Activated CD4-positive, alpha-beta T cell treated with anti-CD3 and anti-CD28 coated beads for 36 hours (primary cell): ENCODE measurements around the gene ENPEP. TPM values are rescaled to one million over a fixed set of nuclear protein-coding genes. Genes with fewer than 3 reads are reported as not detected.

Source experiments
- ATAC-seq: fragments of 200-7000 bp; cut with Tn5 transposase; one replicate; pipeline ENCODE4 v1.10.0; 2021; ENCODE audit warnings: mild to moderate bottlenecking, moderate library complexity
- CTCF ChIA-PET: fragments of 350-600 bp; sonication (Branson Sonifier 250); formaldehyde crosslinking; loops from one replicate; lab custom pipeline; 2021; ENCODE audit warnings: antibody characterized with exemption; lab: Charles Lee
- POLR2A ChIA-PET: fragments of 350-600 bp; sonication (Branson Sonifier 250); formaldehyde crosslinking; loops from one replicate; lab custom pipeline; 2021; ENCODE audit warnings: antibody characterized with exemption, inconsistent platforms; lab: Charles Lee
- DNase-seq: peaks from one replicate; pipeline ENCODE4 v3.0.0-alpha.2; 2020
- H3K27ac Mint-ChIP-seq: one replicate; pipeline ENCODE4 v1.8.0; 2021; ENCODE audit warnings: mixed read lengths
- H3K27me3 Mint-ChIP-seq: one replicate; pipeline ENCODE4 v1.8.0; 2021; ENCODE audit warnings: mixed read lengths
- H3K36me3 Mint-ChIP-seq: one replicate; pipeline ENCODE4 v1.8.0; 2021; ENCODE audit warnings: low read depth, mixed read lengths
- H3K4me1 Mint-ChIP-seq: one replicate; pipeline ENCODE4 v1.8.0; 2021; ENCODE audit warnings: mixed read lengths
- H3K4me3 Mint-ChIP-seq: one replicate; pipeline ENCODE4 v1.8.0; 2021; ENCODE audit warnings: mild to moderate bottlenecking, moderate library complexity, mixed read lengths
- H3K9me3 Mint-ChIP-seq: one replicate; pipeline ENCODE4 v1.8.0; 2021; ENCODE audit warnings: low read depth, mixed read lengths
- intact Hi-C, 2 experiments: fragments of 100-400 bp; cut with DNase I in 1 of 2; cut with micrococcal nuclease in 1 of 2; formaldehyde crosslinking; loops; one replicate each; pipeline versions ENCODE4 v1.14.2 to v1.15.1; 2022 to 2024; cut with DNase I, micrococcal nuclease
- total RNA-seq, 2 experiments: library from RNA; stranded (reverse); gene quantifications; one replicate each; pipeline ENCODE4 v1.2.3, GENCODE V29; 2021

The ENPEP gene
- total RNA-seq, 2 experiments from 2014 or later: not detected

DNA sequence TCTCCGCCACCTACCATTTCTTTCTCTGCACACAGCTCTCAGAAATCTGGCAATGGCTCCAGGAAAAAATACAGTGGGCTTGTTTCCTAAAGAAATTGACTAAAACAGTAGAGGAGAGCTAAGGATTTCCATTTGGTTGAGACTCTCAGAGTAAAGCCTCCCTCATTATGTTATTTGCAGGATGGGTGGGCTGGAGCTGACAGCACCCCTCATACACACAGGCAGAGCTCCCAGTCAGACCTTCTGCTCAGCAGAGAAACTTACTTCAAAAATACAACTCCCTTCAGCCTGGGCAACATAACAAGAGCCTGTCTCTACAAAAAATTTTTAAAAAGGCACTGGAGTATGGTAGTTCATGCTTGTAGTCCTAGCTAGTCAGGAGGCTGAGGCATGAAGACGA is 44.9 kb downstream of the ENPEP start:
- ATAC-seq (no peak), DNase-seq (no peak)
- Mint-ChIP-seq H3K9me3 (no peaks in the 10 kb centered on the region), H3K4me1 (peaks cover 5% of the 10 kb centered on the region), H3K4me3 (no peak overlapping the region), H3K27me3 (peaks cover 17% of the 10 kb centered on the region), H3K36me3 (no peaks in the 10 kb centered on the region), H3K27ac (no peak overlapping the region)
- ChIA-PET CTCF (interaction anchor here (0.6 to 15.9 kb wide), 5 partner anchors 10 to 517 kb away, joined by 4 to 398 read pairs (median 6); no protein-coding TSS in a partner anchor), POLR2A (no interaction called here)
- intact Hi-C loops: no loop called here

DNA sequence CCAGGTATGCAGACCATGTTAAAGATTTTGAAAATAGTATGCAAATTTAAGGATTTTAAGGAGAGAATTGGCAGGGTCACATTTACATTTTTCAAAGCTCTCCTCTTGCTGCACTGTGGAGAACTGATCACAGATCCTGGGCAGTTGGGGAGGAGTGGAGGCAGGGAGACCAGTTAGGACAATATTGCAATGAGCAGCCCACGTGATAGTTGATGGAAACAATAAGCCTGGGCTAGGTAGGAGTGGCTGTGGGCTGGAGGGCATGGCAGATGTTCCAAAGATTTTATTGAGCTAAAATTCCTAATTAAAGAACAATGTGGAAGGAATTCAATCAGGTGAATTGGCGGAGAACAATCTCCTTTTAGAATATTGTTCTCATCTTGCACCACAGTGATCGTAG is 50.6 kb downstream of the ENPEP start:
- POLR2A ChIA-PET: no interaction called here
- CTCF ChIA-PET: no interaction called here
- Mint-ChIP-seq H3K36me3 (no peaks in the 10 kb centered on the region), H3K27me3 (peaks cover 11% of the 10 kb centered on the region), H3K4me3 (no peak overlapping the region), H3K27ac (no peak overlapping the region), H3K4me1 (peaks cover 14% of the 10 kb centered on the region), H3K9me3 (no peaks in the 10 kb centered on the region)
- intact Hi-C loops: no loop called here
- no peak for ATAC-seq
- DNase-seq: no peak

DNA sequence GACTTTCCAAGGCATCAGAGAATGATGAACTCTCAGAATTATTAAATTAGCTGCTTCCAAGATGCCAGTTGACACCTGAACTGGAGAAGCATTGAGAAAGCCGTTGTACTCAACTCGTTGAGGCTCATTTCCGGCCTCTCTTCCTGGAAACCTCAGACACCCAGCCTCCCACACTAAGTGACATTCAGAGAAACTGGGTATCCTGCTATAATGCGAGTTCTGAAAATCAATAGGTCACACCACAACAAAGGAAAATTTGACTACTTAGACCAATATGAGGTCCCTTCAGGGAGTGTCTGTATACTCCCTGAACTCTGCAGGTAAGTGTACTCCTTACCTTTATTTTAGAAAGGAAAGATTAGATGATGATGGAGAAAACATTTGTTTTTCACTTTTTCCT is 51.2 kb downstream of the ENPEP start:
- POLR2A ChIA-PET: no interaction called here
- intact Hi-C loops: no loop called here
- no peaks in the 10 kb centered on the region for H3K36me3 Mint-ChIP-seq
- H3K4me3 Mint-ChIP-seq: no peak overlapping the region
- DNase-seq: peak; percentile 50
- CTCF ChIA-PET: no interaction called here
- peaks cover 11% of the 10 kb centered on the region for H3K27me3 Mint-ChIP-seq
- H3K27ac Mint-ChIP-seq: no peak overlapping the region
- H3K4me1 Mint-ChIP-seq: peaks cover 14% of the 10 kb centered on the region
- peak; percentile 84 for ATAC-seq
- no peaks in the 10 kb centered on the region for H3K9me3 Mint-ChIP-seq

DNA sequence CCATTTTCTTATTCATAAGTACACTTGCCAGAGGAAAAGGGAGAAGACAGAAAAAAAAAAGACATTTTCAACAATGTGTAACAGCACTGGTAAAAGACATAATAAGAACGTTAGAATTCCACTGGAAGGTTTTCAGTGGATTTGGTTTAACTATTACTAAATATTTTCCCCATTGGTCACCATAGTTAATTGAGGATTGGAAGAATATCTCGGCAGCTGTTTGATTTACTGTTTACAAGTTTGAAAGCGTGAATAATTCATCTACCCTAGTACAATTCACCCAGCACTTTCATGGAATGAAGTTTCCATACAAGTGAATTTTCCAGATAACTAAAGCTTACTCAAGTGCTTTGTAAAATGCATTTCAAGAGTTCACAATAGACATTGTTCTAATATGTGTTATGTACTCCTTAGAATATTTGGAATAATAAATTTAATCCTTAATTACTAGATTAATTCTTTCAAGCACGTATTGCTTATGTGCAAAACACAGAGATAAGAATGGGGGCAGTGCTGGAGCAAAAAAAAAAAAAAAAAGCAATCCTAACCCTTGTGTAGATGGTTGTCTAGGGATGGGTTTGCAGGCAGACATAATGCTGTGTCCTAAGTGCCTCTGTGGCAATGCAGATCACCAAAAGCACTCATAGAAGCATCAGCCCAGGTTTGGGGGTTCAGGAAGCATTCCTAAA is 57.1 kb downstream of the ENPEP start:
- Mint-ChIP-seq H3K4me1 (no peaks in the 10 kb centered on the region), H3K4me3 (no peak overlapping the region), H3K27ac (no peak overlapping the region), H3K9me3 (peaks cover 6% of the 10 kb centered on the region), H3K36me3 (no peaks in the 10 kb centered on the region), H3K27me3 (peaks cover 20% of the 10 kb centered on the region)
- ChIA-PET POLR2A (no interaction called here), CTCF (interaction anchor here (0.6 to 1.9 kb wide), 7 partner anchors 16 to 1189 kb away, joined by 3 to 9 read pairs (median 4); no protein-coding TSS in a partner anchor)
- DNase-seq (no peak), ATAC-seq (no peak)
- intact Hi-C loops: no loop called here

DNA sequence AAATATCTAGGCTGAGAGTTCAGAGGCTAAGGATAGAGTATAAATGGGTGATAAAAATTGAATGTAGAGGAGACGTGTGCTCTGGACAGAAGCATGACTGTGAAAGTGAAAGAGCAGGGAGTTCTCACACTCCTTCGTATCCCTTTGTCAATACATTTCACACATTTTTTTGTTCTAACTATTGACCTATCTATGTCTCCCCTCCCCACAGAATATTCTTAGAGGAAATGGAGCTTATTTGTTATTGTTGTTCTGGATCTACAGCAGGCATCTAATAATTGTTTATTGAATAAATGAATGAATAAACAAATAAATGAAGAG is 57.6 kb downstream of the ENPEP start:
- Mint-ChIP-seq H3K9me3 (peaks cover 6% of the 10 kb centered on the region), H3K27ac (no peak overlapping the region), H3K36me3 (no peaks in the 10 kb centered on the region), H3K4me3 (no peak overlapping the region), H3K4me1 (no peaks in the 10 kb centered on the region), H3K27me3 (peaks cover 20% of the 10 kb centered on the region)
- intact Hi-C loops: no loop called here
- ATAC-seq (no peak), DNase-seq (no peak)
- CTCF ChIA-PET: interaction anchor here (0.9 to 1.9 kb wide), 4 partner anchors 16 to 306 kb away, joined by 3 to 9 read pairs (median 5); no protein-coding TSS in a partner anchor
- POLR2A ChIA-PET: no interaction called here

DNA sequence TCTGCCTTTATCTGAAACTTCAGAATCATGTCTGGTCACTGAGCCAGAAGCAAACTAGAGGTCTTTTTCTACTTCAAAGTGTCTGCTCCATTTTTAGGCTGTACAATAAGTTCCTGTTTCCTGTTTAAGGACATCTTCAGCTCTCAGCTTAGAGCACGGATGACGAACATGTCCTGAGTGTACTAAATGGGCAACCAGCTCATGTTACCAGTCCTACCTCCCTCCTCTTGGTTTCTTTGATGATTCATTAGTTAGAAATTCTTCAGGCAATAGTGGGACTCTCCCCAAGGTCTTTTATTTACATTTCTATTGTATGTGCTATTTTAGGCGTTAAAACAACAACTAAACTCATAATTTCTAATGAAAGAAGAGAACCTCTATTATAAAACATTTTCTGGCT is 58.0 kb downstream of the ENPEP start:
- H3K27me3 Mint-ChIP-seq: peaks cover 22% of the 10 kb centered on the region
- intact Hi-C loops: no loop called here
- no peak overlapping the region for H3K4me3 Mint-ChIP-seq
- ChIA-PET POLR2A (interaction anchor here (0.7 kb wide), 1 partner anchor 652 kb away, joined by 5 read pairs; no protein-coding TSS in a partner anchor), CTCF (interaction anchor here (0.9 to 1.9 kb wide), 4 partner anchors 15 to 306 kb away, joined by 3 to 9 read pairs (median 5); no protein-coding TSS in a partner anchor)
- DNase-seq (no peak), ATAC-seq (no peak)
- H3K9me3 Mint-ChIP-seq: peaks cover 6% of the 10 kb centered on the region
- no peak overlapping the region for H3K27ac Mint-ChIP-seq
- no peaks in the 10 kb centered on the region for H3K36me3 Mint-ChIP-seq
- H3K4me1 Mint-ChIP-seq: no peaks in the 10 kb centered on the region

DNA sequence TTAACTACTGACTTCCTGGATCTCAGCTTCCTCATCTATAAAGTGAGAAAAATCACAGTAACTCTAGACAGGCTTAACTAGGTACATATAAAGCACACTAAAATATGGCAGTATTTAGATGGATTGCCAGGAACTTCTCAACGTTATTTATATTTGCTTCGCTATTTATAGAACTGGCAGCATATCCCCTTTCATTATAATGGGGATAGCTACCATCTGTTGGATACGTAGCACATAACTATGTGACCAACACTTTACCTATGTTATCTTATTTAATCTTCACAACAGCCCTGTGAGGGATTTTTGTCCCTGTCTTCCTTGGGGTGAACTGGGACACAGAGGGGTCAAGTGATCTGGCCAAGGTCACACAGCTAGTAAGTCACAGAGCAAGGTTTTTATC is 64.6 kb downstream of the ENPEP start:
- no peak for DNase-seq
- H3K9me3 Mint-ChIP-seq: peaks cover 6% of the 10 kb centered on the region
- ChIA-PET CTCF (no interaction called here), POLR2A (no interaction called here)
- H3K36me3 Mint-ChIP-seq: no peaks in the 10 kb centered on the region
- H3K4me1 Mint-ChIP-seq: no peaks in the 10 kb centered on the region
- no peak for ATAC-seq
- no peak overlapping the region for H3K27ac Mint-ChIP-seq
- peaks cover 19% of the 10 kb centered on the region for H3K27me3 Mint-ChIP-seq
- intact Hi-C loops: no loop called here
- no peak overlapping the region for H3K4me3 Mint-ChIP-seq

DNA sequence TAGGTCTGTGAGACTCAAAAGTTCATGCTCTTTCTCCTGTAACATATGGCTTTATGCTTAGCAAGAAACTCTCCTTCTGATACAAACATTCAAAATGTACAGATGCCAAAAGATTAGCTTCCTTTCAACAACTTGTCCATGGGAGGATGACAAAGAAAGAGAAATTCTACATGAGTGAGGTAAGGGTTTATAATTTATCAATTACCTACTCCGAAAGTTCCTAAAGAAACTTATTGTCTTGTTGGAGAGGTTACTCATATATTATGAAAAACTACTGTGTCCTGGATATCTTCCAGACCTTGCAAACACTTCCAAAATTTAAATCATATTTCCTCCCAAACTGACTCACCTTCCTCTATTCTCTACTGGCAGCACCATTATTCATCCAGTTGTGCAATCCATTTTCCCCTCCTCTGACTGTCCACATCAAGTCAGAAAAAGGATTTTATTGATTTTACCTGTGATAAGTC is 65.1 kb downstream of the ENPEP start:
- ATAC-seq (no peak), DNase-seq (no peak)
- intact Hi-C loops: no loop called here
- ChIA-PET CTCF (no interaction called here), POLR2A (no interaction called here)
- no peaks in the 10 kb centered on the region for H3K36me3 Mint-ChIP-seq
- no peaks in the 10 kb centered on the region for H3K4me1 Mint-ChIP-seq
- H3K9me3 Mint-ChIP-seq: peaks cover 6% of the 10 kb centered on the region
- peaks cover 20% of the 10 kb centered on the region for H3K27me3 Mint-ChIP-seq
- no peak overlapping the region for H3K27ac Mint-ChIP-seq
- no peak overlapping the region for H3K4me3 Mint-ChIP-seq

DNA sequence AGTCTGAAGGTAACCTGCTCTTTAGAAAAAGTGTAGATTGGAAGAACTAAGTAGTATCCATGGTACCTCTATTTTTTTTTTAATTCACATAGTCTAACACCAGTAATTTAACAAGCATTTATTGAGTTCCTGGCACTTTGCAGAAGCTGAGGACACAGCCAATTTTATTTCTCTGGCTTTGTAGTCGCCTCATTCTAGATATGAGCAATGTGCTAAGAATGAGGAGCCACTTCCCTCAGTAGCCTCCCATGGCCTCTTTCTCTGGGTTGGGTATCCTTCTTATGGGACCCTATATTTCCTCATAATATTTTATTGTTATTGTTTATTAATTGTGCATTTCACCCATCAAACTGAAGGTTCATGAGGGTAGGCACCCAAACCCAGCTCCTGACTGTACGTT is 67.6 kb downstream of the ENPEP start:
- Mint-ChIP-seq H3K4me1 (no peaks in the 10 kb centered on the region), H3K9me3 (no peaks in the 10 kb centered on the region), H3K27ac (no peak overlapping the region), H3K4me3 (no peak overlapping the region), H3K36me3 (no peaks in the 10 kb centered on the region), H3K27me3 (peaks cover 14% of the 10 kb centered on the region)
- intact Hi-C loops: no loop called here
- ChIA-PET POLR2A (no interaction called here), CTCF (no interaction called here)
- no peak for DNase-seq
- no peak for ATAC-seq

DNA sequence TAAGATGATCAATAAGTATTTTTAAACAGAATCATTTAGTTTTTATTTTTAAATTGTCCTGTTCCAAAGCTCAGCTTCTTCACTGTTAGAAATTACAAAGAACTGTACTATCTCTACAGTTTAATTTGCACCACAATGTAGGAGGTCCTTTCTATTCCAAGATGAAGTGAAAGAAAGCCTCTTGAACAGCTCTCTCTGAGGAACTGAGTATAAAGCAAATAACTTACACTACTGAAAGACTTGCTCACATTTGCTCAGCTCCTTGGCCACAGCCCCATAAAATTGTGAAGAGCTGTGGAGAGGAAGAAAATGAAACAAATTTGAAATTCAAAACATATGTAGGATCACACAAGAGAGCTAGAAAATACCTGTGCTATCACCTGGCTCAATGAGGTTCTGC is 68.6 kb downstream of the ENPEP start:
- no peaks in the 10 kb centered on the region for H3K36me3 Mint-ChIP-seq
- CTCF ChIA-PET: interaction anchor here (1.1 kb wide), 1 partner anchor 27 kb away, joined by 4 read pairs; no protein-coding TSS in a partner anchor
- no peak overlapping the region for H3K27ac Mint-ChIP-seq
- intact Hi-C loops: no loop called here
- no peaks in the 10 kb centered on the region for H3K4me1 Mint-ChIP-seq
- POLR2A ChIA-PET: no interaction called here
- no peak for DNase-seq
- ATAC-seq: no peak
- H3K4me3 Mint-ChIP-seq: no peak overlapping the region
- H3K27me3 Mint-ChIP-seq: peaks cover 16% of the 10 kb centered on the region
- no peaks in the 10 kb centered on the region for H3K9me3 Mint-ChIP-seq

DNA sequence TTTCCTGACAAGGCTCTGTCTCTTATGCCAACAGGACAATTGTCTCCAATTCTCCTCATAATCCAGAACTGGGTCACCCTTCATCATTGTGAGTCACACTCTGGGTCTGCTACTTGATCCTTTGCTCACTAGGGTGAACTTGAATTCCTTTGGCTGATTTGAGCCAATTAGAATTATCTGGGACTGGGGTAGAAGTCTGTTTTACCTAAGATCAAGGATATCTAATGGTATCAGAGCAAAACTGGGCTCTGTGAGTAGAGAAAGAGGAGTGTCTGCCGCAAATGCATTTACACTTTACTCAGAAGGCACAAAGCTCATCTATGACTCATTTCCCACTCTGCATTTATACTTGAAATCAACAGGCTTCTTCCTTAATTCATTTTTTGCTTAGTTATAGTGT is 74.3 kb downstream of the ENPEP start:
- DNase-seq: no peak
- ChIA-PET CTCF (interaction anchor here (0.5 kb wide), 1 partner anchor 16 kb away, joined by 3 read pairs; no protein-coding TSS in a partner anchor), POLR2A (no interaction called here)
- ATAC-seq: no peak
- Mint-ChIP-seq H3K4me3 (no peak overlapping the region), H3K27me3 (peaks cover 20% of the 10 kb centered on the region), H3K27ac (no peak overlapping the region), H3K36me3 (no peaks in the 10 kb centered on the region), H3K9me3 (no peaks in the 10 kb centered on the region), H3K4me1 (no peaks in the 10 kb centered on the region)
- intact Hi-C loops: no loop called here

DNA sequence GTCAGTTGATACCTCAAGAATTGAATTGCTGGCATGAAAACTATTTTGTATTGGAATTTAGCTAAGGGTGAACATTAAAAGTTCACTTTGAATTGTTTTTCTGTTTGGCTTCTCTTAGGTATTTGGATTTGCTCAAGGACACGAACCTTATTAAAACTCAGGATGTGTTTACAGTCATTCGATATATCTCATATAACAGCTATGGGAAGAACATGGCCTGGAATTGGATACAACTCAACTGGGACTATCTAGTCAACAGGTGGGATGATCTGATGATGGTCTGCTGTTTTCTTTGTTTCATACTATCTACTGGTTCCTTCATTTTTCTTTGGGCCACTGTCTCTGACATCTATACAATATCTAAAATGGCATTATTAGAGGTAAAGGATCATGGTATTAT is 77.2 kb downstream of the ENPEP start:
- intact Hi-C loops: no loop called here
- POLR2A ChIA-PET: no interaction called here

More for the DNA sequence above, 77.2 kb downstream of the ENPEP start:
- CTCF ChIA-PET: no interaction called here
- ATAC-seq (no peak), DNase-seq (no peak)
- H3K4me1 Mint-ChIP-seq: no peaks in the 10 kb centered on the region
- no peak overlapping the region for H3K27ac Mint-ChIP-seq
- H3K9me3 Mint-ChIP-seq: no peaks in the 10 kb centered on the region
- H3K36me3 Mint-ChIP-seq: no peaks in the 10 kb centered on the region
- peaks cover 18% of the 10 kb centered on the region for H3K27me3 Mint-ChIP-seq
- H3K4me3 Mint-ChIP-seq: no peak overlapping the region
